GM18499 (cell line): ENCODE results near the gene ZMAT2.
"Not testable (repeated sequence)": the region's sequence is repeated elsewhere in the genome, so short reads cannot be mapped to it uniquely, and the experiment has no call there.

Experiments
- ATAC-seq: cut with Tn5 transposase; IDR thresholded peaks from one replicate; pipeline ENCODE4 v1.9.1; 2021; ENCODE audit warnings: moderate number of reproducible peaks; ENCODE audit not compliant: insufficient read depth, unreplicated experiment

ZMAT2 gene

GRCh38 chr5:140700177-140701144, at the start of gene ZMAT2:
Gene ZMAT2 (plus strand): TSS chr5:140700447. CDS start chr5:140700461, 14 bp downstream.
- peak; percentile 93 for ATAC-seq

GRCh38 chr5:140658870-140659269, 41.4 kb upstream of the ZMAT2 start:
- no peak for ATAC-seq

GRCh38 chr5:140660371-140660770, 39.9 kb upstream of the ZMAT2 start:
- ATAC-seq: not testable (repeated sequence)

GRCh38 chr5:140664030-140664358, 36.3 kb upstream of the ZMAT2 start:
- no peak for ATAC-seq

GRCh38 chr5:140664359-140665119, 35.7 kb upstream of the ZMAT2 start, which contains the start of gene WDR55:
Gene WDR55 (plus strand): TSS chr5:140664904. CDS start chr5:140664913, 9 bp downstream.
- ATAC-seq: peak; percentile 91

- not testable (repeated sequence) for ATAC-seq
These were observed 29.2 kb upstream of the ZMAT2 start for GRCh38 chr5:140671035-140671434.

GRCh38 chr5:140671472-140672125, 28.6 kb upstream of the ZMAT2 start:
- ATAC-seq: no peak

GRCh38 chr5:140672455-140673186, 27.6 kb upstream of the ZMAT2 start:
- ATAC-seq: no peak

- no peak for ATAC-seq
These were observed 26.9 kb upstream of the ZMAT2 start, which contains the start of gene DND1 for GRCh38 chr5:140673187-140673976. Gene DND1 (minus strand): TSS chr5:140673576. CDS start chr5:140673542, 34 bp downstream.

GRCh38 chr5:140674211-140674610, 26.0 kb upstream of the ZMAT2 start:
- ATAC-seq: no peak

GRCh38 chr5:140674629-140675028, 25.6 kb upstream of the ZMAT2 start:
- no peak for ATAC-seq

- no peak for ATAC-seq
These were observed 22.3 kb upstream of the ZMAT2 start for GRCh38 chr5:140677947-140678346.

- no peak for ATAC-seq
These were observed 21.3 kb upstream of the ZMAT2 start for GRCh38 chr5:140678993-140679392.

GRCh38 chr5:140690376-140690932, 9.8 kb upstream of the ZMAT2 start:
- no peak for ATAC-seq

GRCh38 chr5:140690941-140691924, 9.0 kb upstream of the ZMAT2 start, which contains the start of the genes HARS1 and HARS2:
Gene HARS1 (minus strand): TSS chr5:140691370. CDS start chr5:140691304, 66 bp downstream.
Gene HARS2 (plus strand): TSS chr5:140691455. CDS start chr5:140691649, 194 bp downstream.
- peak; percentile 91 for ATAC-seq

- no peak for ATAC-seq
These were observed 6.0 kb upstream of the ZMAT2 start for GRCh38 chr5:140694276-140694675.

GRCh38 chr5:140696891-140697492, 3.3 kb upstream of the ZMAT2 start:
- ATAC-seq: no peak
